Activated gamma-delta T cell treated with Interleukin-2 at 50 U/mL for 16 hours (primary cell): ENCODE measurements around the gene LRRC38.
"Not testable (repeated sequence)": the region's sequence is repeated elsewhere in the genome, so short reads cannot be mapped to it uniquely, and the experiment has no call there.

ENCODE experiments used
- DNase-seq: peaks from one replicate; pipeline ENCODE4 v3.0.0-alpha.2; 2020

The LRRC38 gene, protein sequence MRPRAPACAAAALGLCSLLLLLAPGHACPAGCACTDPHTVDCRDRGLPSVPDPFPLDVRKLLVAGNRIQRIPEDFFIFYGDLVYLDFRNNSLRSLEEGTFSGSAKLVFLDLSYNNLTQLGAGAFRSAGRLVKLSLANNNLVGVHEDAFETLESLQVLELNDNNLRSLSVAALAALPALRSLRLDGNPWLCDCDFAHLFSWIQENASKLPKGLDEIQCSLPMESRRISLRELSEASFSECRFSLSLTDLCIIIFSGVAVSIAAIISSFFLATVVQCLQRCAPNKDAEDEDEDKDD

DNA sequence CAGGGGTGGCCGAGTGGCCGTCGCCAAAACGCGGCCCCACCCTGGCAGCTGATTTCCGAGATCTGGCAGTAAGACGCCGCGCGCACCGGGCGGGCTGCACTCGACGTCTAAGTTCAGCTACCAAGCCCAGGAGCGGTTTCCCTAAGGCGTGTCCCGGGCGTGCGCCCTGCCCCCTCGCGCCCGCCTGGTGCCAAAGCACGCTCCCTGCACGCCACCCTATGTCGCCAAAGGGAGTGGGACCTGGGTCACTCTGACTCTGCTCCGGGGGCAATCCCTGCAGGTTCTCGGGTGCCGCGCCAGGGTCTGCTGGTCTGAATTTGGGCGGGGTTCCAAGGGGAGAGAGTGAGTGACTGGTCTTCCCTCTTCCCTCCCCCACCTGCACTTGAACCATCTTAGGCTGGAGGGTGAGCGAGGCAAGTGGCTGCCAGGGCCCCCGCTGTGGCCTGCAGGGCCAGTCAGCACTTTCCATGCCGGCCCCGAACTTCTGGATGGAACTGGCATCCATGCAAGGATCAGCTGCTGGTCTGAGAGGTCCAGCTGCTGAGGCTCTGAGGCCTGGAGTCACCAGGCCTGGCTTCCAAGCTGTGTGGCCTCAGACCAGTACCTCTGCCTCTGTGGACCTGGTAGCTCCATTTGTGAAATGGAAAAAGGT, at the start of gene LRRC38:
LRRC38 (minus strand) TSS at position 109 of the 652 bp plus-strand sequence. CDS start 410 bp downstream, outside the sequence.
- DNase-seq: no peak

DNA sequence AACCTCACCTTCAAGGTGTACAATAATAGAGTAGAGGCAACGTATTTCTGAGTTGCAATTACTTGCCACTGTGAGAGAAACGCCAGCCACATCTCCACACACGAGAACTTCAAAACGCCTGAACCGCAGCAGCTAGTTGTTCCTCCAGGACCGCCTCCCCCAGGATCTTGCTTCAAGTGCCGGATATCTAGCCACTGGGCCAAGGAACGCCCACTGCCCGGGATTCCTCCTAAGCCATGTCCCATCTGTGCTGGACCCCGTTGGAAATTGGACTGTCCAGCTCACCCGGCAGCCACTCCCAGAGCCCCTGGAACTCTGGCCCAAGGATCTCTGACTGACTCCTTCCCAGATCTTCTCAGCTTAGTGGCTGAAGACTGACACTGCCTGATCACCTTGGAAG, 49.2 kb upstream of the LRRC38 start:
- not testable (repeated sequence) for DNase-seq

DNA sequence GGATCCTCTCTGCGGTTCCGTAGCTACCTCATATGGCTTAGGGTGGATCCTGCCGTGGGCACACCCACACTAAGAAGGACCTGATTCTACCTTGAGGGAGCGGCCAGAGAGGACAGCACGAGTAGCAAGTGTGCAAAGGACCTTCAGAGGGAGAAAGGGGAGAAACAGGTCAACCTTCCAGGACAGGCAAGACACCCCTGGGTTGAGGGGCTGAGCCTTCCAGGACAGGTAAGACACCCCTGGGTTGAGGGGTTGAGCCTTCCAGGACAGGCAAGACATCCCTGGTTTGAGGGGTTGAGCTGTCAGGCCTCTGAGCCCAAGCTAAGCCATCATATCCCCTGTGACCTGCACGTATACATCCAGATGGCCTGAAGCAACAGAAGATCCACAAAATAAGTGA, 46.7 kb upstream of the LRRC38 start:
- no peak for DNase-seq

DNA sequence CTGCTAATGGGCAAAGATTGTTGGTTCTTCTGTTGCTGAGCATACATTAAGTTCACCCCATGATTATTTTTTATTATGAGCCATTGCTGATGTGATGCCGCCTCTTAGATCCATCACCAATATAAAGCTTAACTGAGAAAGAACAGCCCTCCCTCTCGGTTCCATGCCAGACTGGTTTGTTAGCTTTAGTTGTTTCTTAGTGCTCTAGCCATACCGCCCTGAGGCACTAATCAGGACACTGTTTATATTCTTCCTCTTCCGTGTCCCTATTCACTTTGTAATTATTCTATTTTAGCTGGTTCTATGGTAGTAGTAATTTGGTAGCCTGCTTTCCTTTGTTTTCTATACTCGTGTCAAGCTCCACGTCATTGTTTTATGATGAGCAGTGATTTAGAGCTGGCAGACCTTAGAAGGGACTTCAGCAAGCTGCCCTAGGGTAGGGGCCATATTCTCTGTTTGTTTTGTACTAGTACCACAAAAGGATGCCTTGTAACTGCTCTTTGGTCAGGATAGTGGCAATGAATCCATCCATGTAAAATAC, 42.5 kb upstream of the LRRC38 start:
- DNase-seq: no peak

DNA sequence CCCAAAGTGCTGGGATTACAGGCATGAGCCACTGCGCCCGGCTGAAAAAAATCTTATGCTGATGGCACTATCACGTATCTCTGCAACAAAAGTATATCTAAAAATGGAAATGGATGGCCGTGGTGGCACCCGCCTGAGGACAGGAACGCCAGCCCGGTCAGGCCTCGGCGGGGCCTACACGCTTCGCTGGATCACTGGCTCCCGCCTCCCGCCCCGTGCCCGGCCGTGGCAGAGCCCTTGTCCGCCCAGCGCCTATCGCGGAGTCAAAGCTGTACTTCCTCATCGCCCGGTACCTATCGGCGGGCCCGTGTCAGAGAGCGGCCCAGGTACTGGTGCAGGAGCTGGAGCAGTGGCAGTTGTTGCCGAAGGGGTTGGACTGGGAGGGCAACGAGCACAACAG, 41.0 kb upstream of the LRRC38 start:
- DNase-seq: no peak

DNA sequence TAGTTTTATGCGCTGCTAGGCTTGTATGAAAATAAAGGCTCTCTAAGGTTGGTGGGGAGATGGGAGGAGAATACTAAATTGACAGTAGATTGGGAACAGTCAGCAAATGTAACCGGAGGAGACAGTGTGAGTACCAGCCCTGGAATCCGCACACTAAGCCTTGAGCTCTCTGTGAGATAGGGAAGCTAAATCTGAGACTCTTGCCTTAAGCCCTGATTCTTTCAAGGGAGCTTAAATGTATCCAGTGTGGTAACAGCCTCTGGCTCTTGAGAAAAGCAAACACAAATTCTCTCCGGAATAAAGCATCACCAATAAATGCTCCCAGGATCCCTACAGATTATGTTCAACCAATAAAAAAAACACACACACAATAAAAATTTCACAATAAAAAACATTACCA, 36.9 kb upstream of the LRRC38 start:
- no peak for DNase-seq

DNA sequence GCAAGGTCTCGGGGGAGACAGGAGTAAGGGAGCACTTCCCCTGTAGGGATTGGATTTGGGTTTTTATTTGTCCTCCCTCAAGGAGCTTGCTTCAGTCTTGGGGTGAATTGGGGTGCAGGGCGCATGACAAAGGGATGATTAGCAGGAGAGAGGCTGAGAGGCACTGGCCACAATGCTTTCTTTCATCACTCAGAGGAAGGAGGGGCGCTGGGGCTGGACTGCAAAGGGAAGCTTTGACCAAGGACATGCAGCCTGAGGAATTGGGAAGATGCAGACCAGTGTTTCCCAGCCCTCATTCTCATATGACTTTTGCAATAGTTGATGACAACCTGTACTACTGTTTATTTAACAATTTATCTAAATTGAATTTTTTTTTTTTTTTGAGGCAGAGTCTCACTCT, 35.7 kb upstream of the LRRC38 start:
- DNase-seq: no peak

DNA sequence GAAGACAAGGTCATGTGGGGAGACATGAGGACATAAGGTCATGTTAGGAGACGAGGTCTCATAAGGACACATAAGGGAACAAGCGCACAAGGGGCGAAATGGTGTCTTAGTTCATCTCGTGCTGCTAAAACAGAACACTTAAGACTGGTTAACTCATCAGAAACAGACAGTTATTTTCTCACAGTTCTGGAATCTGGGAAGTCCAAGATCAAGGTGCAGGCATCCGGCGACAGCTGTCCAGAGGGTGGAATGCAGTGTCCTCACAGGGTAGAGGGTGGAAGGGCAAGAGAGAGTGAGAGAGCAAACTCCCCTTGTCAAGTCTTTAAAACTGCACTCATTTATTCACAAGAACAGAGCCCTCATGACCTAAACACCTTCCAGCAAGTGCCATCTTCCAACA, 35.2 kb upstream of the LRRC38 start:
- no peak for DNase-seq

DNA sequence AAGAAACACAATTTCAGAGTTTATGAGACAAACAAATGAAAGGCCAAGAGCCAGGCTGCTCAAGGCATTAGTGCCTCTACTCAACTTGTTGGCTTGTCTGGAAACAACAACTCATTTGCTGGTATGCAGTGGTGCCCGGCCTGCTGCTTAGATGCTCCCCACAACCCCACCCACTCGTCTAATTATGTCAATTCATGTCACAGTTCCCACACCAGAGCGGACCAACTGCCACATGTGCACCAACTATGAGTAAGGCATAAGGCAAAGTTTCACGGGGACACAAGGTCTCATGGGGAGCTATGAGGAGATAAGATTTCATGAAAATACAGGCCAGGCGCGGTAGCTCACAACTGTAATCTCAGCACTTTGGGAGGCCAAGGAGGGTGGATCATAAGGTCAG, 34.5 kb upstream of the LRRC38 start:
- DNase-seq: no peak

DNA sequence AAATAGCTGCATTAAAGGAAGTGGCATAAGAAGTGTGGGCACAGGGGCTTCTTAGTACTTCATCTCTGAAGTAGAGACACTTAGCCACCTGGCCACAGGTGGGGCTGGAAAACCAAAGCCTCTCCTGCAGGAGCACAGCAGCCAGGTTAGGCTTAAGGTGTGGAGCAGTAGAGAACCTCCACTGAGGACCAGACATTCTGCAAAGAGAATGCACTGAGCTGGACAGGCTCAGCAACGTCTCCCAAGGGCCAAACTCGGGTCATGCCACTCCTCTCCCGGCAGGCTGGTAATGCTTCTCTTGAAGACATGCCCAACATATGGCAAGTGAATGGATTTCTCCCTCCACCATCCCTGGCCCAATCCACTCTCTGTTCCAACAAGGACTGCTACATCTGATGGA, 33.0 kb upstream of the LRRC38 start:
- DNase-seq: no peak

DNA sequence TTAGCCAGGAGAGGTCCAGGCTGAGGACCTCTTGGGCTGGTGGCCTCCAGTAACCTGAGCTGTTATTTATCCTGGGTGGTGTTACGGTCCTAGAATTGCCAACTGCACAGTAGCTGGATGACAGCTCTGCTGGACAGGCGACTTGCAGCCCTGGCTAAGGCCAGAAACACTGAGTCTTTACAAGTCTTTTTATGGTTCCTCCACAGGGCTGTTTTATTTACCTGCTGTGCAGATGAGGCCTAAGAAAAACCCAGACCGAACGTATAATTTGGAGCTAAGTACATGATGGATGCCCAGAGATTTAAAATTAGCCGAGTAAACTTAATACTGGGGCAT, 30.4 kb upstream of the LRRC38 start:
- DNase-seq: no peak

DNA sequence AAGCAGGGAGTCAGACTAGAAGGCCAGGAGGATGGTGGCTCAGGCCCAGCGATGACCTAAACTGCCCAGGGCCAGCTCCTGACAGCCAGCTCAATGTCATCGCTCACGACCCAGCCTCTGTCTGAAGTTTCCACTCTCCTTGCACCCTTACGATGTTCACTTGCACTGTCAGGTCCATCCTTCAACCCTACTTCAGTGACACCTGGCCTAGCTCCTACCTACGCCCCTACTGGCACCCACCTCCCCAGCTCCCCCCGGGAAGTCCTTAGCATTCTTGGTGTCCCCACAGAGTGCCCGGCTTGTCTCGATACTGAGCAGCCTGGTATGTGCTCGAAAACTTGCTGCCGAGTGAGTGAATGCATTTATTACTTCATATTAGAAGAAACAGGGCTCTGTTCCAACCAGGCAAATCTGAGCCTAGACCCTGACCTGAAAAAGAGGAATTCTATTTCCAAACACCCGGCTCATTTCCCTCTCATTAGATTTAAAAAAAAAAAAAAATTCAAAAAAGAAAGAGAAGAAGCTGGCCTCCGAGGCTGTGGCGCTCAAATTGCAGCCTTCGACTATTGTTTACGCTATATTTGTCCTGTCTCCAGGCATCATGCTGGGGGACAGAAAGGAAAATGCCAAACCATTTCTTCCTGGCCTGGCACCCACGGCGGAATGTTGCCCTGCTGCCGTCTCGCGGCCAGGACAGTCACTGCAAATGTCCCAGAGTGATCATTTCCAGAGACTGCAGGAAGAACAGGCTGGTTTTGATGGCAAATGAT, 29.8 kb upstream of the LRRC38 start:
- DNase-seq: no peak

DNA sequence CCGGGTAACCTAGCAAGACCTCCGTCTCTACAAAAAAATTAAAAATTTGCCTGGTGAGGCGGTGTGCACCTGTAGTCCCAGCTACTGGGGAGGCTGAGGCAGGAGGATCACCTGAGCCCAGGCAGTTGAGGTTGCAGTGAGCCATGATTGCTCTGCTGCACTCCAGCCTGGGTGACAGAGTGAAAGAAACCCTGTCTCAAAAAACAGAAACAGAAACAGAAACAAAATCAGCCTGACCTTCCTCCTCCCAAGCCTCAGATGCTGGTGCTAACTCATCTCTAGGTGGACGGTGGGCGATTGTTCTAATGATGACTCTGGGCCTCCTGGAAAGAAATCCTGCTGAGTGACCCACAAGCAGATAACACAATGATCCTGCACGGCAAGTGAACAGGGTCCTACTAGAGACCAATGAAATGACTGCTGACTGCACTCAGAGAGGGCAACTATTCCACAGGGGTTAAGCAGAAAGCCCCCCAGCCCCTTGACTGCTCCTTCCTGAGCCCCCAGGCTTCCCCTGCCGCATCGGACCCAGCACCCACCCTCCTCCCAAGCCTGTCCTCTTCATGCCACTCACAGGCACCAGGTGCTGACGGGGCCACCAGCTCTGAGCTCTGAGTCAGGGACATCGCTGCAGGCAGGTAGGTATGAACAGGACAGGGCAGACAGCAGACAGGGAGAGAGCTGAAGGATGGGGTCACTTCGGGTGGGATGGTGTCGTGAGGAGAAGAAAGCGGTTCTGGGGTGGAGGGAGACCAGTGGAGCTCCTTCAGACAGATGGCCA, 27.8 kb upstream of the LRRC38 start:
- DNase-seq: no peak

DNA sequence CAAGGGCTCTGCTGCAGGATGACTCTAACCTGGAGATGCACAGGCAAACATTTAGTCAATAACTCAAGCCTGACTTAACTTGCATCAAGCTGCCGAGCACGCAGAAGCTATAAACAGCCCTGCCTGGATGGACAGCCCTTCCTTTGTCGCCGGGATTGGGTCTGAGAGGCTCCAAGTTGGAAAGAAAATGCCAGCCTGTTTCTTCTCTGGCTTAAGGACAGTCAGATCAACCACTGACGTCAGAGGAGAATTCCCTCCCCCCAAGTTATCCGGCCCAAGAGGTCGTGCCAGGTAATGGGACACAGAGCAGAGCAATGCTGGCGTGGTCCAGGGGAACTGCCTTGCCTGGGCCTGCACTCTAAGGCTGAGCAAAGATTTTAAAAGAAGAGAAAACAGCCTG, 27.1 kb upstream of the LRRC38 start:
- DNase-seq: no peak

DNA sequence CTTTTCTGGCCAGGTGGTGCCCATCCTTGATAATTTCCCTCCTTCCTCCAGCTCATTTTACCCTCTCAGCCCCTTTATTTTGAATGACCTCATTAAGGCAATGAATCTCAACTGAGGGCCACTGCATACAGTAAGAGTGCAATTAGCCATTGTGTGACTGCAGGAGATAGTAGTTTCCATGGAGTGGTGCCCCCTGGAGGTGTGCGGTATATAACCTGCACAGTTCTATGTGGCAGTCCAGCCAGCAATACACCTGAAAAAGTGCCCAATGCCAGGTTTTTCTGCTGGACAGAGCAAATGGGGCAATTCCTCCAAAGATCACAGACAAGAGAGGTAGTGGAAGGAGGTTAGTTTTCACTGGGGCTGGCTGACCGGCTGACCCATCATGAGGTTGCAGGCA, 25.9 kb upstream of the LRRC38 start:
- no peak for DNase-seq

DNA sequence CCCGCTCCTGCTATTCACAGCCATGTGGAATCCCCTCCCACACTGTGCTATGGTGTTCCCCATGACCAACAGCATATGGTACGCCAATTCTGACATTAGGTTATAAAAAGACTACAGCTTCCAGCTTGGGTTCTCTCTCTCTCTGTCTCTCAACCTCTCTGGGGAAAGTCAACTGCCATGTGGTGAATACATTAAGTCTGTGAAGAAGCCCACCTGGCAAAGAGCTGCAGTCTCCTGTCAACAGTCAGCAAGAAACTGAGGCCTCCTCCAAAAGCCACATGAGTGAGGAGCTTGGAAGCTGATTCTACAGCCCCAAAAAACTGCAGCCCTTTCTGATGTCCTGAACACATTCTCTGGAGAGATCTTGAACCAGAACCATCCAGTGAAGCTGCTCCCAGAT, 25.0 kb upstream of the LRRC38 start:
- DNase-seq: no peak

DNA sequence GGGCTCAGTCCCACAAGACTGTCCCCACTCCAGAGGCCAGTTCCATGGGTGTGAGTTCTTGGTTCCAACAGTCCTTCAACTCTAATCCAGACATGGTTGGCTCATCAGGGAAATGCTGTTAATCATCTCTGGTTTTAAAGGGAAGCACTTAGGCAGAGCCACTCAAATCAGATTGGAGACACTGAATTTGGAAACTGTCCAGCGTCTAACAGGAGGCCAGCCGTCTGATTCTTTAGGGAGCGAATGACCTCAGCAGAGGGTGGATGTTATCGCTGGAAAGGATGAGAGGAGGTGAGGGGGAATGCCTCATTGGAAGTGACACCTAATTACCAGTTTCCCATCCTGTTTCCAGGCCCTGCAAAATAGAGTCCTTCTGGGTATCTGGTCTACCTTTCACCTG, 22.8 kb upstream of the LRRC38 start:
- DNase-seq: no peak

DNA sequence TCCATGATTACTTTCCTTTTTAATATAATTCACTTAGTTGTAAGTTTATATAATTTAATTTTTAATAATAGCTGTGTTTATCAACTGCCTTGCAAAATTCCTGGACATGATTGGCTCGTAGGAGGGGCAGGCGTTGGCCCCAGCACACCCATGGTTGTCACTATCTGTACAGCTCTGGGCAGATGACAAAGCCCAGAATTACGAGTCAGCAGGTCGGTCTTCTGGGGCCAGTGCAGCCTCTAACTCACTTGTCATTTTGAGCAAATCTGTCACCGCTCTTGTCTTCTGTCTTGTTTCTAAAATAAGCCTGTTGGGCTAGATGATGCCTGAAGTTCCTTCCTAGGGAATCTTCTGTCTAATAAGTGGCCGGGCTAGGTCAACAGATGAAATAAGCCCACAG, 21.4 kb upstream of the LRRC38 start:
- DNase-seq: no peak

DNA sequence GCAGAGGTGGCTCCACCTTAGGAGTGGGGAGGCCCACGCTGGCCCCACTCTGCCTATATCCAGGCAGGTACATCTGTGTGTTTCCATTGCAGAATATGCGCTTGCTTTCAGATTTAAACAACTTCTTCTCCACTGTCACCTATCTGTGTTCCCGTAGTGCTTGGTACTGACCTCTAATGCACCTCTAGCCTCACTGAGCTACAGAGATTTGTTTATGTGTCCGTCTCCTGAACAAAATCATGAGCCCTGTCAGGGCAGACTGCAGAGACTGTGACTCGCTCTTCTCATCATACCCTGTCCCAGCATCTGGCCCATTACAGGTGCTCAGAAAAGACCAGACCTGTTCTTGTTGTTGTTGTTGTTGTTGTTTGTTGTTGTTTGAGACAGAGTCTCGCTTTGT, 14.5 kb upstream of the LRRC38 start:
- no peak for DNase-seq

DNA sequence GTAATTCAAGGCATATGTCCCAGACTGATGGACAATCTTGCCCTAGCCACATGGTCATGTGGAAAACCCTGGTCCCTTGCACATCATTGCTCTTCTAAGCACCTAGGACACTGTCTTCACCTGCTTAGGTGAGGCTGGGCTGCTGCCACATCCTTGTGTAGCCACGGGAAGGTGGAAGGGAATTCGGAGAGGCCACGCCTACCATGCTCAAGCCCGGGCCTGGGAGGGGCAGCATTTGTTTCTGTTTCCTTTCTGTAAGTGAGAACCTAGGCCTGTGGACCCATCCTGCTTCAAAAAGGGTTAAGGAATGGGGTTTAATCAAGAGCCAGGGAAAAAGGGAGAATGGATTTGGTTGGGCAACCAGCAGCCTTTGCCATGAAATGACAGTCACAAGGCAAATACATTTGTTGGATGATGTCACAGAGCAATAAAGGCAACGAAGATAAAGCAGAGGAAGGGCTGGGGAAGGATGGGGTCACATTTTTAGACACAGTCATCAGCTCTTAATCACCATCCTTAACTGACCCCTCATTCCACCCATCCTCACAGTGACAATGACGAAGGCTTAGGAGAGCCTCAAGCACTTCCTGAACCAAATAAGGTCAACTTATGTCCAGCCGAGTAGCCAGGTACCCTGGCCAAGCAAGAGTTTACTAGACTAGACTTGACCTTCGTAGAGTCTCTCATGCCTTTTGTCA, 10.1 kb upstream of the LRRC38 start:
- no peak for DNase-seq

DNA sequence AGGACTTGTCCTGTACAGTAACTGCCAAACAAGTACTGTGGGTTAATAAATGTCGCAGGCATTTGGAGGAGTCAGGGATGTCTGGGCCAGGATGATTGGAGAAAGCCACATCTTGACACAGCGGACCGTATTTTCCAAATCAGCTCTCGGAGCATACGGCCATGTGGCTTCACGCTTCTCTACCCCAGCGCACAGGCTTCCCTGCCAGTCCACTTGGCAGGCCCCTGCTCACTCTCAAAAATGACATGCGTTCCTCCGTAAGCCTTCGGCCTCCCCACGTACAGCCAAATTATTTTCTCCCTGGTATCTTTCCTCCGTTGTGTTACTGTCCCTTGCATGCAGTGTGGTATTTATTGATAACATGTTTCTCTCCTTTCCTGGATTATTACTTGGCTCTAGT, 7.2 kb upstream of the LRRC38 start:
- no peak for DNase-seq

DNA sequence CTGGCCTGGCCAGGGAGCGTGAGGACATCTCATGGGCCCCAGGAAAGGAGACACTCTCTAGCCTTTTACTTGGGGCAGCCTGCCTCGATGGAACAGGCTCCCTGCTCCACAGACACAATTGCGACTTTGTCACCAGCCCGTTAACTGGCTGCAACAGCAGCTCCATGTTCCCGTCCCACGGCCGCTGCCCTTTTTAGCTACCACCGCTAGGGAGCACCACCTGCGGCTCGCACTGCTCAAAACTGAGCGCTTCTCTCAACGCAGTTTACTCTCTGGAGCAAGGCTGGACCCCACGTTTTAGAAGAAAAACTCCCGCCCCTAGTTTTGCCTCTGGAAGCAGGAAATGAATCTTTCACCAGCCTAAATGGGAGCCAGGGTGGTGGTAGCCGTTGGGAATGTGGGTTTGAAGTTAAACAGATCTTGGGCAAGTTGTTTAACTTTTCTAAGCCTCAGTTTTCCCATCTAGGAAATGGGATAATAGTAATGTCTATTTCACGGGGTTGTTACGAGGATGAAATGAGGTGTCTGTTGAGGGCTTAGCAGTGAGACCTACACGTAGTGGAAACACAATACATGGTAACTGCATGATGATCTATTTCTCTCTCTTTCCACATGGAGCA, 3.5 kb upstream of the LRRC38 start:
- no peak for DNase-seq
